Panc1 (cell line): ENCODE measurements around the gene SLC25A33. TPM values are rescaled to one million over a fixed set of nuclear protein-coding genes. Genes with fewer than 3 reads are reported as not detected.
A peak's percentile ranks its signal among the peaks of the same experiment; 100 is the strongest.

Source experiments
- ATAC-seq: fragments of 200-7000 bp; cut with Tn5 transposase; 2 replicates; pipeline ENCODE4 v1.9.1; 2020; ENCODE audit warnings: mild to moderate bottlenecking, moderate library complexity
- BruUV-seq: library from RNA; stranded (reverse); fragments of 400-500 nt; replicated peaks from 2 replicates; lab custom pipeline; 2021; lab: Mats Ljungman, UMichigan
- CTCF ChIA-PET: fragments of 300-600 bp; sonication (Branson Sonifier 250); formaldehyde crosslinking; loops from one replicate; lab custom pipeline; 2022; ENCODE audit warnings: antibody characterized with exemption; lab: Charles Lee
- POLR2A ChIA-PET: fragments of 300-600 bp; sonication (Branson Sonifier 250); formaldehyde crosslinking; loops from one replicate; lab custom pipeline; 2022; ENCODE audit warnings: antibody characterized with exemption; lab: Charles Lee
- DNase-seq: peaks from one replicate; pipeline ENCODE4 v3.0.0-alpha.2; 2010; ENCODE audit warnings: low read depth, low spot score
- H3K27ac ChIP-seq: 2 replicates; pipeline ENCODE4 v1.5.1; 2011; ENCODE audit warnings: mild to moderate bottlenecking, low read length, inconsistent platforms
- H3K27me3 ChIP-seq: fragments of 200-500 bp; sonication (Bioruptor generic); 2 replicates; pipeline ENCODE4 v1.6.0; 2014; ENCODE audit warnings: low read length, inconsistent platforms; ENCODE audit not compliant: control insufficient read depth, insufficient read depth
- H3K36me3 ChIP-seq: fragments of 200-500 bp; sonication (Bioruptor generic); 2 replicates; pipeline ENCODE4 v1.5.1; 2014; ENCODE audit warnings: inconsistent platforms, mild to moderate bottlenecking, low read length, moderate library complexity; ENCODE audit not compliant: control insufficient read depth, insufficient read depth
- H3K4me1 ChIP-seq: 2 replicates; pipeline ENCODE4 v1.5.1; 2011; ENCODE audit warnings: inconsistent platforms, mild to moderate bottlenecking, low read length, moderate library complexity; ENCODE audit not compliant: control insufficient read depth, insufficient read depth
- H3K4me3 ChIP-seq, 2 experiments: 2 replicates each; pipeline ENCODE4 v1.5.1; 2011 to 2012; ENCODE audit warnings: low read depth in 2 of 2, low read length in 2 of 2, mild to moderate bottlenecking in 2 of 2, inconsistent platforms in 1 of 2, moderate library complexity in 1 of 2
- H3K9me3 ChIP-seq: fragments of 200-500 bp; sonication (Bioruptor generic); 2 replicates; pipeline ENCODE4 v1.5.1; 2014; ENCODE audit warnings: low read depth, mild to moderate bottlenecking, inconsistent platforms, low read length, moderate library complexity; ENCODE audit not compliant: control insufficient read depth, insufficient read depth
- CTCF ChIP-seq: fragments of 450-650 bp; IDR thresholded peaks from 2 replicates; pipeline ENCODE4 v1.5.1; 2017; ENCODE audit warnings: mild to moderate bottlenecking
- TCF7L2 ChIP-seq: IDR thresholded peaks from 2 replicates; pipeline ENCODE4 v1.6.1; 2011; ENCODE audit warnings: mild to moderate bottlenecking, low read depth, low read length, inconsistent platforms
- in situ Hi-C: cut with HindIII; loops from 2 replicates; pipeline ENCODE4 v1.10.0; 2016; ENCODE audit warnings: low sequenced_read_pairs, low pct_unique_long_range_greater_than_20kb
- intact Hi-C: fragments of 100-400 bp; cut with micrococcal nuclease; formaldehyde crosslinking; loops from one replicate; pipeline ENCODE4 v1.10.0; 2022; ENCODE audit not compliant: unreplicated experiment
- total RNA-seq: library from RNA; stranded (reverse); gene quantifications from one replicate; pipeline ENCODE4 v1.2.1, GENCODE V29; 2021; ENCODE audit not compliant: unreplicated experiment
- TF ChIP-seq, protein P1 (sequence below), 2 experiments: IDR thresholded peaks; 2 replicates each; pipeline ENCODE4 v1.6.1; 2011 to 2012; ENCODE audit warnings: low read depth in 2 of 2, control low read depth in 1 of 2, low read length in 1 of 2, mild to moderate bottlenecking in 1 of 2, moderate library complexity in 1 of 2; ENCODE audit not compliant: insufficient read depth in 1 of 2

Gene SLC25A33
- total RNA-seq, 1 experiment from 2014 or later: 13.4 TPM

- POLR2A ChIA-PET: interaction anchor here (1.0 kb wide), 1 partner anchor 21 kb away, joined by 3 read pairs; no protein-coding TSS in a partner anchor
- ATAC-seq: no peak
- H3K36me3 ChIP-seq: no peaks in the 10 kb centered on the region; the same call in 1 of the 2 replicates
- CTCF ChIA-PET: interaction anchor here (1.1 kb wide), 1 partner anchor 323 kb away, joined by 3 read pairs; no protein-coding TSS in a partner anchor
- no TSS peak for BruUV-seq
- no peaks in the 10 kb centered on the region for H3K27me3 ChIP-seq
- intact Hi-C loops (no loop called here), in situ Hi-C loops (no loop called here)
- no peak for TF ChIP-seq TCF7L2
- H3K27ac ChIP-seq: no peak overlapping the region
- no peaks in the 10 kb centered on the region for H3K9me3 ChIP-seq
- no peak for DNase-seq
- H3K4me1 ChIP-seq: no peaks in the 10 kb centered on the region
- no peak overlapping the region for H3K4me3 ChIP-seq
These were observed 74.5 kb downstream of the SLC25A33 start for GRCh38 chr1:9613625-9614299.

GRCh38 chr1:9615316-9616063 lies 76.2 kb downstream of the SLC25A33 start:
- no peaks in the 10 kb centered on the region for H3K9me3 ChIP-seq
- H3K36me3 ChIP-seq: no peaks in the 10 kb centered on the region
- intact Hi-C loops: no loop called here
- ChIA-PET POLR2A (no interaction called here), CTCF (interaction anchor here (0.6 to 1.2 kb wide), 8 partner anchors 11 to 343 kb away, joined by 3 to 11 read pairs (median 3); partner anchors contain the start of gene TMEM201)
- no peak overlapping the region for H3K27ac ChIP-seq
- no peaks in the 10 kb centered on the region for H3K4me1 ChIP-seq
- peak; percentile 35 for DNase-seq
- in situ Hi-C loops: no loop called here
- H3K27me3 ChIP-seq: no peaks in the 10 kb centered on the region
- peak; percentile 91 for TF ChIP-seq CTCF
- TF ChIP-seq, protein P1, sequence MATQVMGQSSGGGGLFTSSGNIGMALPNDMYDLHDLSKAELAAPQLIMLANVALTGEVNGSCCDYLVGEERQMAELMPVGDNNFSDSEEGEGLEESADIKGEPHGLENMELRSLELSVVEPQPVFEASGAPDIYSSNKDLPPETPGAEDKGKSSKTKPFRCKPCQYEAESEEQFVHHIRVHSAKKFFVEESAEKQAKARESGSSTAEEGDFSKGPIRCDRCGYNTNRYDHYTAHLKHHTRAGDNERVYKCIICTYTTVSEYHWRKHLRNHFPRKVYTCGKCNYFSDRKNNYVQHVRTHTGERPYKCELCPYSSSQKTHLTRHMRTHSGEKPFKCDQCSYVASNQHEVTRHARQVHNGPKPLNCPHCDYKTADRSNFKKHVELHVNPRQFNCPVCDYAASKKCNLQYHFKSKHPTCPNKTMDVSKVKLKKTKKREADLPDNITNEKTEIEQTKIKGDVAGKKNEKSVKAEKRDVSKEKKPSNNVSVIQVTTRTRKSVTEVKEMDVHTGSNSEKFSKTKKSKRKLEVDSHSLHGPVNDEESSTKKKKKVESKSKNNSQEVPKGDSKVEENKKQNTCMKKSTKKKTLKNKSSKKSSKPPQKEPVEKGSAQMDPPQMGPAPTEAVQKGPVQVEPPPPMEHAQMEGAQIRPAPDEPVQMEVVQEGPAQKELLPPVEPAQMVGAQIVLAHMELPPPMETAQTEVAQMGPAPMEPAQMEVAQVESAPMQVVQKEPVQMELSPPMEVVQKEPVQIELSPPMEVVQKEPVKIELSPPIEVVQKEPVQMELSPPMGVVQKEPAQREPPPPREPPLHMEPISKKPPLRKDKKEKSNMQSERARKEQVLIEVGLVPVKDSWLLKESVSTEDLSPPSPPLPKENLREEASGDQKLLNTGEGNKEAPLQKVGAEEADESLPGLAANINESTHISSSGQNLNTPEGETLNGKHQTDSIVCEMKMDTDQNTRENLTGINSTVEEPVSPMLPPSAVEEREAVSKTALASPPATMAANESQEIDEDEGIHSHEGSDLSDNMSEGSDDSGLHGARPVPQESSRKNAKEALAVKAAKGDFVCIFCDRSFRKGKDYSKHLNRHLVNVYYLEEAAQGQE (IDR thresholded peaks at IDR 0.05; ENCODE audit: insufficient read depth in 1 of 2, low read depth in 2 of 2, low read length in 1 of 2): no peak
- no peak overlapping the region for H3K4me3 ChIP-seq
- BruUV-seq: no TSS peak
- peak; percentile 86 for ATAC-seq
